HepG2 (cell line): ENCODE data around the gene LCORL. TPM values are rescaled to one million over a fixed set of nuclear protein-coding genes. Genes with fewer than 3 reads are reported as not detected.

Source experiments
- ATAC-seq: fragments of 200-7000 bp; cut with Tn5 transposase; 3 replicates; pipeline ENCODE4 v1.9.1; 2020; ENCODE audit warnings: mild to moderate bottlenecking, moderate library complexity
- BruUV-seq: library from RNA; stranded (reverse); fragments of 400-500 nt; replicated peaks from 2 replicates; lab custom pipeline; 2021; lab: Mats Ljungman, UMichigan
- CTCF ChIA-PET: fragments of 300-600 bp; formaldehyde crosslinking; extraction: SDS; loops from one replicate; lab custom pipeline; 2021; ENCODE audit warnings: low total read pairs, inconsistent platforms, low intra/inter-chr PET ratio; lab: Yijun Ruan, JAX
- POLR2A ChIA-PET: fragments of 350-600 bp; sonication (Branson Sonifier 250); formaldehyde crosslinking; loops from one replicate; lab custom pipeline; 2020; ENCODE audit warnings: antibody characterized with exemption, inconsistent platforms; lab: Yijun Ruan, JAX
- DNase-seq: peaks from one replicate; pipeline ENCODE4 v3.0.0-alpha.2; 2015; ENCODE audit warnings: low spot score
- FAIRE-seq: peaks from 3 replicates; lab custom pipeline; 2011; peaks lifted over from hg19 to GRCh38; lab: Jason Lieb, UNC
- H2AFZ ChIP-seq: one replicate; pipeline ENCODE4 v1.6.1; 2011; ENCODE audit warnings: low read length, inconsistent platforms
- H3K27ac ChIP-seq: fragments of 300-600 bp; 3 replicates; pipeline ENCODE4 v1.8.0; 2011; ENCODE audit warnings: mixed run types, mild to moderate bottlenecking, mixed read lengths, low read length, inconsistent platforms; ENCODE audit not compliant: insufficient read depth; ENCODE audit errors: extremely low read length
- H3K27me3 ChIP-seq, 2 experiments: fragments of 200-600 bp in 1 of 2; 2 replicates in 1 of 2; 3 replicates in 1 of 2; pipeline versions ENCODE4 v1.6.0 to v1.8.0; 2011; ENCODE audit warnings: low read length in 2 of 2, mild to moderate bottlenecking in 2 of 2, moderate library complexity in 2 of 2, inconsistent platforms in 1 of 2; ENCODE audit not compliant: insufficient read depth in 2 of 2, control insufficient read depth in 1 of 2
- H3K36me3 ChIP-seq, 2 experiments: fragments of 200-600 bp in 1 of 2; replicated peaks in 1 of 2; 2 replicates in 1 of 2; 3 replicates in 1 of 2; pipeline versions ENCODE4 v1.5.1 to v1.8.0; 2011; ENCODE audit warnings: low read length in 2 of 2, inconsistent platforms in 1 of 2; ENCODE audit not compliant: insufficient read depth in 2 of 2, control insufficient read depth in 1 of 2
- H3K4me1 ChIP-seq: 2 replicates; pipeline ENCODE4 v1.5.1; 2012; ENCODE audit warnings: low read length, inconsistent platforms; ENCODE audit not compliant: insufficient read depth
- H3K4me2 ChIP-seq: 2 replicates; pipeline ENCODE4 v1.6.0; 2011; ENCODE audit warnings: low read depth, low read length, inconsistent platforms
- H3K4me3 ChIP-seq, 3 experiments: fragments of 200-600 bp in 1 of 3; sonication (generic), shearing (Covaris generic) in 1 of 3; replicated peaks in 1 of 3; 2 replicates each; pipeline ENCODE4 v1.5.1; 2011 to 2016; ENCODE audit warnings: low read length in 3 of 3, inconsistent platforms in 2 of 3, low read depth in 2 of 3, mild to moderate bottlenecking in 2 of 3, control low read depth in 1 of 3, mixed read lengths in 1 of 3; ENCODE audit not compliant: insufficient read depth in 1 of 3
- H3K79me2 ChIP-seq: one replicate; pipeline ENCODE4 v1.6.1; 2011; ENCODE audit warnings: low read length, inconsistent platforms; ENCODE audit not compliant: insufficient read depth
- H3K9ac ChIP-seq: 2 replicates; pipeline ENCODE4 v1.6.0; 2011; ENCODE audit warnings: mild to moderate bottlenecking, low read depth, low read length, inconsistent platforms; ENCODE audit not compliant: insufficient read depth
- H3K9me3 ChIP-seq: 2 replicates; pipeline ENCODE4 v1.5.1; 2012; ENCODE audit warnings: mild to moderate bottlenecking, low read length
- H4K20me1 ChIP-seq: 2 replicates; pipeline ENCODE4 v1.6.0; 2011; ENCODE audit warnings: inconsistent platforms, mild to moderate bottlenecking, low read length, moderate library complexity; ENCODE audit not compliant: insufficient read depth
- FOXM1 ChIP-seq: sonication (generic); formaldehyde crosslinking; IDR thresholded peaks from 2 replicates; pipeline ENCODE4 v1.5.0; 2020; ENCODE audit warnings: missing genetic modification reagents
- HNF4A ChIP-seq: sonication (generic); formaldehyde crosslinking; IDR thresholded peaks from 2 replicates; pipeline ENCODE4 v1.4.0; 2020; ENCODE audit warnings: missing genetic modification reagents
- KAT8 ChIP-seq: IDR thresholded peaks from 2 replicates; pipeline ENCODE4 v1.6.1; 2016; ENCODE audit warnings: missing genetic modification reagents, missing compliant biosample characterization
- KDM3A ChIP-seq: IDR thresholded peaks from 2 replicates; pipeline ENCODE4 v1.6.1; 2018; ENCODE audit warnings: low read depth, missing compliant biosample characterization
- LCORL ChIP-seq, 2 experiments: fragments of 450-650 bp in 1 of 2; sonication (generic) in 1 of 2; formaldehyde crosslinking in 1 of 2; IDR thresholded peaks; 2 replicates each; pipeline versions ENCODE4 v1.5.0 to v1.6.1; 2017 to 2020; ENCODE audit warnings: antibody characterized with exemption in 1 of 2, missing genetic modification reagents in 1 of 2
- MIXL1 ChIP-seq: IDR thresholded peaks from 2 replicates; pipeline ENCODE4 v1.6.1; 2016
- MYC ChIP-seq: sonication (generic); formaldehyde crosslinking; IDR thresholded peaks from 2 replicates; pipeline ENCODE4 v1.9.0; 2021; ENCODE audit warnings: missing genetic modification reagents, borderline replicate concordance
- NFKB2 ChIP-seq: sonication (generic); formaldehyde crosslinking; IDR thresholded peaks from 2 replicates; pipeline ENCODE4 v1.4.0; 2020; ENCODE audit warnings: missing genetic modification reagents, borderline replicate concordance
- PRDM15 ChIP-seq: sonication (generic); formaldehyde crosslinking; IDR thresholded peaks from 2 replicates; pipeline ENCODE4 v1.4.0; 2020; ENCODE audit warnings: missing genetic modification reagents
- REL ChIP-seq: sonication (generic); formaldehyde crosslinking; conservative IDR thresholded peaks from 2 replicates; pipeline ENCODE4 v1.8.0; 2022; ENCODE audit warnings: mild to moderate bottlenecking, missing genetic modification reagents, moderate library complexity
- SP2 ChIP-seq: sonication (generic); formaldehyde crosslinking; IDR thresholded peaks from 2 replicates; pipeline ENCODE4 v1.5.1; 2020; ENCODE audit warnings: mild to moderate bottlenecking, missing genetic modification reagents
- TBX2 ChIP-seq: sonication (generic); formaldehyde crosslinking; IDR thresholded peaks from 2 replicates; pipeline ENCODE4 v1.5.0; 2020; ENCODE audit warnings: missing genetic modification reagents, mild to moderate bottlenecking, borderline replicate concordance
- ZNF232 ChIP-seq: sonication (generic); formaldehyde crosslinking; IDR thresholded peaks from 2 replicates; pipeline ENCODE4 v1.4.0; 2020; ENCODE audit warnings: missing genetic modification reagents, borderline replicate concordance
- ZNF317 ChIP-seq: sonication (generic); formaldehyde crosslinking; IDR thresholded peaks from 2 replicates; pipeline ENCODE4 v1.5.0; 2020; ENCODE audit warnings: mild to moderate bottlenecking, missing genetic modification reagents
- ZNF382 ChIP-seq: sonication (generic); formaldehyde crosslinking; IDR thresholded peaks from 2 replicates; pipeline ENCODE4 v1.5.0; 2020; ENCODE audit warnings: missing genetic modification reagents, mild to moderate bottlenecking, borderline replicate concordance
- ZNF550 ChIP-seq: sonication (generic); formaldehyde crosslinking; IDR thresholded peaks from 2 replicates; pipeline ENCODE4 v1.4.0; 2020; ENCODE audit warnings: mild to moderate bottlenecking, missing genetic modification reagents, borderline replicate concordance
- ZNF598 ChIP-seq: sonication (generic); formaldehyde crosslinking; IDR thresholded peaks from 2 replicates; pipeline ENCODE4 v1.5.1; 2020; ENCODE audit warnings: mild to moderate bottlenecking, missing genetic modification reagents, borderline replicate concordance
- ZNF660 ChIP-seq: sonication (generic); formaldehyde crosslinking; IDR thresholded peaks from 2 replicates; pipeline ENCODE4 v1.5.1; 2020; ENCODE audit warnings: mild to moderate bottlenecking, low read depth, missing genetic modification reagents, borderline replicate concordance
- WGBS: methylation state at CpG from one replicate; pipeline ENCODE4 v1.1.6; 2017; ENCODE audit warnings: low lambda C conversion rate; 5-methylcytosine and 5-hydroxymethylcytosine counted together
- in situ Hi-C: cut with HindIII; loops from 2 replicates; pipeline ENCODE4 v1.10.0; 2017; ENCODE audit warnings: low pct_unique_long_range_greater_than_20kb; ENCODE audit not compliant: extremely low pct_ligation_motif_present
- intact Hi-C: fragments of 100-400 bp; cut with micrococcal nuclease; formaldehyde crosslinking; loops from one replicate; pipeline ENCODE4 v1.10.0; 2022; ENCODE audit not compliant: unreplicated experiment
- polyA plus RNA-seq, 8 experiments: library from polyadenylated mRNA; depleted of rRNA in 3 of 8; stranded (reverse) in 7 of 8; unstranded in 1 of 8; fragments of >200 nt; fragmentation: Illumina TruSeq in 4 of 8; extraction: Trizol in 4 of 8; gene quantifications; 2 replicates each; pipeline versions ENCODE4 v1.2.1 to v1.2.3, GENCODE V29; 2011 to 2016; ENCODE audit warnings: low read depth in 4 of 8, missing spikeins in 1 of 8, mixed read lengths in 1 of 8; ENCODE audit not compliant: insufficient read depth in 1 of 8
- total RNA-seq, 5 experiments: library from RNA; depleted of rRNA; stranded (reverse); fragments of >200 nt; fragmentation: Illumina TruSeq; extraction: Trizol; gene quantifications; 2 replicates each; pipeline ENCODE4 v1.2.3, GENCODE V29; 2016; ENCODE audit warnings: low read depth in 1 of 5

Gene LCORL
- total and polyA plus RNA-seq, 2 of the 13 experiments (the other 11 are each of a cell fraction or from before 2014, with no cell fraction given): 5.3 to 14.5 TPM

GRCh38 chr4:17797808-17798207 is 223.7 kb downstream of the LCORL start:
- no peaks in the 10 kb centered on the region for H3K79me2 ChIP-seq
- H3K9ac ChIP-seq: no peak overlapping the region
- no TSS peak for BruUV-seq
- TF ChIP-seq ZNF660 (CRISPR knock-in tag) (no peak), ZNF232 (CRISPR knock-in tag) (no peak), NFKB2 (CRISPR knock-in tag) (no peak)
- H3K4me3 ChIP-seq: no peak overlapping the region
- H3K27me3 ChIP-seq: no peaks in the 10 kb centered on the region
- DNase-seq (no peak), FAIRE-seq (no peak), ATAC-seq (peak; percentile 19; the same call in 2 of the 3 replicates)
- in situ Hi-C loops: no loop called here
- intact Hi-C loops: no loop called here
- no peak overlapping the region for H3K4me2 ChIP-seq
- ChIA-PET POLR2A (no interaction called here), CTCF (no interaction called here)
- no peaks in the 10 kb centered on the region for H3K9me3 ChIP-seq
- 97% methylated on average over 1 of the region's 1 CpG for WGBS
- H3K27ac ChIP-seq: no peak overlapping the region
- H2AFZ ChIP-seq: no peak overlapping the region
- peaks cover 2 to 11% of the 10 kb centered on the region in 2 experiments; a peak in 2 of 5 replicates for H3K36me3 ChIP-seq
- no peaks in the 10 kb centered on the region for H3K4me1 ChIP-seq
- H4K20me1 ChIP-seq: no peaks in the 10 kb centered on the region

DNA sequence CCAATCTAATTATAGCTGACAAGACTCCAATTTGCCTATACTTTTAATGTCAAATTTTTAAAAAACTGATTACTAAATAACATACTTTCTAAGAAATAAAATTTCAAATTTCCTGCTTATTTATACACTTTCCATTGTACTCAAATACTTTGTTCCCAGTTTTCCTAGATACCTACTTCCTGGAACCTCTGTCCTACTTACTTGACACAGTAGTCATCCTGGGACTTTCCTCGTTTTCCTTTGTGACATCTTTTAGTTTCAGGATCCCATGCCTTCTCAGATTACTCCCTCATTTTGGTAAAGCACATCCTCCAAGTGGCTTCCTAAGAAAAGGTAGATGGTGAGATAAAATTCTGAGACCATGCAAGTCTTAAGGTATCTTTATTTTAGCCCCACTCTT is 226.8 kb downstream of the LCORL start:
- Histone ChIP-seq H3K27me3 (no peaks in the 10 kb centered on the region), H3K36me3 (0 out of 5 replicates have a peak, but pooled peaks cover 0 to 3% of the 10 kb centered on the region in 2 experiments), H2AFZ (no peak overlapping the region), H3K4me2 (no peak overlapping the region), H3K4me1 (peaks cover under 1% of the 10 kb centered on the region; the same call in 1 of the 2 replicates), H3K9ac (no peak overlapping the region), H3K4me3 (no peak overlapping the region), H3K79me2 (no peaks in the 10 kb centered on the region), H3K9me3 (no peaks in the 10 kb centered on the region), H4K20me1 (no peaks in the 10 kb centered on the region), H3K27ac (no peak overlapping the region)
- in situ Hi-C loops: no loop called here
- intact Hi-C loops: no loop called here
- CTCF ChIA-PET: no interaction called here
- WGBS: 89% methylated on average over 1 of the region's 1 CpG
- FAIRE-seq (no peak), ATAC-seq (no peak), DNase-seq (no peak)
- TF ChIP-seq KAT8 (CRISPR knock-in tag) (no peak), TBX2 (CRISPR knock-in tag) (no peak), ZNF550 (CRISPR knock-in tag) (no peak), LCORL (IDR thresholded peaks at IDR 0.05) (no peak), LCORL (CRISPR knock-in tag; IDR thresholded peaks at IDR 0.05) (no peak), ZNF382 (no peak), ZNF598 (CRISPR knock-in tag) (no peak), PRDM15 (CRISPR knock-in tag) (no peak), MIXL1 (CRISPR knock-in tag) (no peak), SP2 (CRISPR knock-in tag) (no peak), KDM3A (CRISPR knock-in tag) (no peak), REL (CRISPR knock-in tag) (no peak), FOXM1 (CRISPR knock-in tag) (no peak), HNF4A (no peak), MYC (no peak), ZNF317 (CRISPR knock-in tag) (no peak)
- no TSS peak for BruUV-seq
- POLR2A ChIA-PET: no interaction called here
